ENCODE results near the gene H6PD. TPM values are rescaled to one million over a fixed set of nuclear protein-coding genes. Genes with fewer than 3 reads are reported as not detected.

The H6PD gene
- total and polyA plus RNA-seq, 4 donors: 28.9 to 134 (median 56.8) TPM

DNA sequence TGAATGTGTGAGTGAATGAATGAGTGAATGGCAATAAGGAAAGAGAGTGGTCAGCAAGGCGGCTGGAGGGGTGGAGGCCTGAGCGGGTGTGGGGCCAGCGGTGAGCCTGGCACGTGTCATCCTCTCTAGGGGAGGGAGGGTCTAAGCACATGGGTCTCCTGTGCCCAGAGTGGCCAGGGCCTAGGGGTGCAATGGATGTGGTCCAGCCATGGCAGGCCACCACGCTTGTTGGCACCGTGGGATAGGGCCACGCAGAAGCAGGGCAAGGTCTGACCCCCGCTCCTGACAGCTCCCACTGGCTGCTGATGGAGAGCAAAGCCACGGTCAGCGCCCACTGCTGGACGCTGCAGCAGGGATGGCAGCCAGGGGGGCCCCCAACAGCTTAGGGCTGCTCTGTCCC is 38.6 kb downstream of the H6PD start:
- DNase-seq (ENCODE audit: low spot score): no peak
- no peaks in the 10 kb centered on the region for H3K9me3 ChIP-seq (ENCODE audit: control insufficient read depth in 4 of 4, low read length in 3 of 4)
- no peaks in the 10 kb centered on the region for H3K4me1 ChIP-seq (ENCODE audit: control insufficient read depth in 4 of 4, insufficient read depth in 4 of 4, low read length in 3 of 4)
- H3K9ac ChIP-seq (ENCODE audit: low read depth in 1 of 2, low read length in 2 of 2): no peak overlapping the region
- no peak overlapping the region for H3K4me3 ChIP-seq (ENCODE audit: low read depth in 1 of 3, low read length in 3 of 3)
- H3K36me3 ChIP-seq (ENCODE audit: control insufficient read depth in 4 of 4, insufficient read depth in 3 of 4, low read depth in 1 of 4, low read length in 3 of 4): peaks cover 2 to 24% (median 22%) of the 10 kb centered on the region in 4 donors
- H3K27me3 ChIP-seq (ENCODE audit: control insufficient read depth in 4 of 4, insufficient read depth in 4 of 4, low read length in 3 of 4): no peaks in the 10 kb centered on the region
- no peak overlapping the region for H3K27ac ChIP-seq (ENCODE audit: low read depth in 1 of 2, low read length in 2 of 2)
- TF ChIP-seq, protein P1, sequence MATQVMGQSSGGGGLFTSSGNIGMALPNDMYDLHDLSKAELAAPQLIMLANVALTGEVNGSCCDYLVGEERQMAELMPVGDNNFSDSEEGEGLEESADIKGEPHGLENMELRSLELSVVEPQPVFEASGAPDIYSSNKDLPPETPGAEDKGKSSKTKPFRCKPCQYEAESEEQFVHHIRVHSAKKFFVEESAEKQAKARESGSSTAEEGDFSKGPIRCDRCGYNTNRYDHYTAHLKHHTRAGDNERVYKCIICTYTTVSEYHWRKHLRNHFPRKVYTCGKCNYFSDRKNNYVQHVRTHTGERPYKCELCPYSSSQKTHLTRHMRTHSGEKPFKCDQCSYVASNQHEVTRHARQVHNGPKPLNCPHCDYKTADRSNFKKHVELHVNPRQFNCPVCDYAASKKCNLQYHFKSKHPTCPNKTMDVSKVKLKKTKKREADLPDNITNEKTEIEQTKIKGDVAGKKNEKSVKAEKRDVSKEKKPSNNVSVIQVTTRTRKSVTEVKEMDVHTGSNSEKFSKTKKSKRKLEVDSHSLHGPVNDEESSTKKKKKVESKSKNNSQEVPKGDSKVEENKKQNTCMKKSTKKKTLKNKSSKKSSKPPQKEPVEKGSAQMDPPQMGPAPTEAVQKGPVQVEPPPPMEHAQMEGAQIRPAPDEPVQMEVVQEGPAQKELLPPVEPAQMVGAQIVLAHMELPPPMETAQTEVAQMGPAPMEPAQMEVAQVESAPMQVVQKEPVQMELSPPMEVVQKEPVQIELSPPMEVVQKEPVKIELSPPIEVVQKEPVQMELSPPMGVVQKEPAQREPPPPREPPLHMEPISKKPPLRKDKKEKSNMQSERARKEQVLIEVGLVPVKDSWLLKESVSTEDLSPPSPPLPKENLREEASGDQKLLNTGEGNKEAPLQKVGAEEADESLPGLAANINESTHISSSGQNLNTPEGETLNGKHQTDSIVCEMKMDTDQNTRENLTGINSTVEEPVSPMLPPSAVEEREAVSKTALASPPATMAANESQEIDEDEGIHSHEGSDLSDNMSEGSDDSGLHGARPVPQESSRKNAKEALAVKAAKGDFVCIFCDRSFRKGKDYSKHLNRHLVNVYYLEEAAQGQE (IDR thresholded peaks at IDR 0.05): no peak
- TF ChIP-seq FOXA1 (IDR thresholded peaks at IDR 0.05) (no peak), HNF4A (conservative IDR thresholded peaks at IDR 0.05) (no peak), RAD21 (IDR thresholded peaks at IDR 0.05) (no peak)
- TF ChIP-seq, protein P2, sequence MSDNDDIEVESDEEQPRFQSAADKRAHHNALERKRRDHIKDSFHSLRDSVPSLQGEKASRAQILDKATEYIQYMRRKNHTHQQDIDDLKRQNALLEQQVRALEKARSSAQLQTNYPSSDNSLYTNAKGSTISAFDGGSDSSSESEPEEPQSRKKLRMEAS (IDR thresholded peaks at IDR 0.05): no peak
- TF ChIP-seq, protein P3, sequence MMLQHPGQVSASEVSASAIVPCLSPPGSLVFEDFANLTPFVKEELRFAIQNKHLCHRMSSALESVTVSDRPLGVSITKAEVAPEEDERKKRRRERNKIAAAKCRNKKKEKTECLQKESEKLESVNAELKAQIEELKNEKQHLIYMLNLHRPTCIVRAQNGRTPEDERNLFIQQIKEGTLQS (IDR thresholded peaks at IDR 0.05): no peak
- 81% methylated on average over 11 of the region's 11 CpGs for WGBS

DNA sequence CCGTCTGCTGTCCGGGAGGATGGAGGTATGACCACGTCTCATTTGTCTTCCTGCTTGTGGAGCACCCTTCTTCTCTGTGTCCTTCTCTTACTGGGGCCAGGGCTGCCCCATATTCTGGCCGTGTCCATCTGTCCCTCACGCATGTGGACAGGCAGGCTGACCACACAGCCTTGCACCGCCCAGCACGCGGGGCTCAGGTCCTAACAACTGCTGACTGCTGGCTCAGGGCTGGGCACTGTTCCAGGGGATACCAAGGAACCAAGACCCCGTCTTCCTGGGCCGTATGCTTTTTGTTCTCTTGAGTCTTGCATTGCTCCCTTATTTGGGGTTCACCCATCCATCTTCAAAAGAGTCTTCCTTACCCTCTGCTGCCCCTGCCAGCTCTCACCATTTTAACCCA is 40.6 kb downstream of the H6PD start:
- DNase-seq (ENCODE audit: low spot score): no peak
- 89% methylated on average over 10 of the region's 10 CpGs for WGBS
- H3K27ac ChIP-seq (ENCODE audit: low read depth in 1 of 2, low read length in 2 of 2): no peak overlapping the region
- no peak overlapping the region for H3K9ac ChIP-seq (ENCODE audit: low read depth in 1 of 2, low read length in 2 of 2)
- no peaks in the 10 kb centered on the region for H3K9me3 ChIP-seq (ENCODE audit: control insufficient read depth in 4 of 4, low read length in 3 of 4)
- H3K36me3 ChIP-seq (ENCODE audit: control insufficient read depth in 4 of 4, insufficient read depth in 3 of 4, low read depth in 1 of 4, low read length in 3 of 4): peaks cover 0 to 5% (median 2%) of the 10 kb centered on the region in 4 donors
- H3K27me3 ChIP-seq (ENCODE audit: control insufficient read depth in 4 of 4, insufficient read depth in 4 of 4, low read length in 3 of 4): no peaks in the 10 kb centered on the region
- no peaks in the 10 kb centered on the region for H3K4me1 ChIP-seq (ENCODE audit: control insufficient read depth in 4 of 4, insufficient read depth in 4 of 4, low read length in 3 of 4)
- no peak for TF ChIP-seq JUND (IDR thresholded peaks at IDR 0.05)
- TF ChIP-seq, protein P4, sequence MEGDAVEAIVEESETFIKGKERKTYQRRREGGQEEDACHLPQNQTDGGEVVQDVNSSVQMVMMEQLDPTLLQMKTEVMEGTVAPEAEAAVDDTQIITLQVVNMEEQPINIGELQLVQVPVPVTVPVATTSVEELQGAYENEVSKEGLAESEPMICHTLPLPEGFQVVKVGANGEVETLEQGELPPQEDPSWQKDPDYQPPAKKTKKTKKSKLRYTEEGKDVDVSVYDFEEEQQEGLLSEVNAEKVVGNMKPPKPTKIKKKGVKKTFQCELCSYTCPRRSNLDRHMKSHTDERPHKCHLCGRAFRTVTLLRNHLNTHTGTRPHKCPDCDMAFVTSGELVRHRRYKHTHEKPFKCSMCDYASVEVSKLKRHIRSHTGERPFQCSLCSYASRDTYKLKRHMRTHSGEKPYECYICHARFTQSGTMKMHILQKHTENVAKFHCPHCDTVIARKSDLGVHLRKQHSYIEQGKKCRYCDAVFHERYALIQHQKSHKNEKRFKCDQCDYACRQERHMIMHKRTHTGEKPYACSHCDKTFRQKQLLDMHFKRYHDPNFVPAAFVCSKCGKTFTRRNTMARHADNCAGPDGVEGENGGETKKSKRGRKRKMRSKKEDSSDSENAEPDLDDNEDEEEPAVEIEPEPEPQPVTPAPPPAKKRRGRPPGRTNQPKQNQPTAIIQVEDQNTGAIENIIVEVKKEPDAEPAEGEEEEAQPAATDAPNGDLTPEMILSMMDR (IDR thresholded peaks at IDR 0.05; ENCODE audit: low read depth, low read length, missing input control): no peak
- TF ChIP-seq FOXA2 (IDR thresholded peaks at IDR 0.05): no peak
- no peak for TF ChIP-seq TAF1 (conservative IDR thresholded peaks at IDR 0.05)
- no peak for TF ChIP-seq RXRA (IDR thresholded peaks at IDR 0.05)
- no peak for TF ChIP-seq FOXA1 (IDR thresholded peaks at IDR 0.05)
- TF ChIP-seq, protein P5, sequence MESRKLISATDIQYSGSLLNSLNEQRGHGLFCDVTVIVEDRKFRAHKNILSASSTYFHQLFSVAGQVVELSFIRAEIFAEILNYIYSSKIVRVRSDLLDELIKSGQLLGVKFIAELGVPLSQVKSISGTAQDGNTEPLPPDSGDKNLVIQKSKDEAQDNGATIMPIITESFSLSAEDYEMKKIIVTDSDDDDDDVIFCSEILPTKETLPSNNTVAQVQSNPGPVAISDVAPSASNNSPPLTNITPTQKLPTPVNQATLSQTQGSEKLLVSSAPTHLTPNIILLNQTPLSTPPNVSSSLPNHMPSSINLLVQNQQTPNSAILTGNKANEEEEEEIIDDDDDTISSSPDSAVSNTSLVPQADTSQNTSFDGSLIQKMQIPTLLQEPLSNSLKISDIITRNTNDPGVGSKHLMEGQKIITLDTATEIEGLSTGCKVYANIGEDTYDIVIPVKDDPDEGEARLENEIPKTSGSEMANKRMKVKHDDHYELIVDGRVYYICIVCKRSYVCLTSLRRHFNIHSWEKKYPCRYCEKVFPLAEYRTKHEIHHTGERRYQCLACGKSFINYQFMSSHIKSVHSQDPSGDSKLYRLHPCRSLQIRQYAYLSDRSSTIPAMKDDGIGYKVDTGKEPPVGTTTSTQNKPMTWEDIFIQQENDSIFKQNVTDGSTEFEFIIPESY (IDR thresholded peaks at IDR 0.05): no peak
- no peak for TF ChIP-seq HNF4G (IDR thresholded peaks at IDR 0.05)
- TF ChIP-seq, protein P1 (IDR thresholded peaks at IDR 0.05): no peak
- TF ChIP-seq HNF4A (conservative IDR thresholded peaks at IDR 0.05): no peak
- TF ChIP-seq YY1 (IDR thresholded peaks at IDR 0.05): no peak
- no peak for TF ChIP-seq SP1 (IDR thresholded peaks at IDR 0.05)
- no peak for TF ChIP-seq EGR1 (IDR thresholded peaks at IDR 0.05; ENCODE audit: low read depth in 2 of 2)
- TF ChIP-seq NR2F2 (IDR thresholded peaks at IDR 0.05): no peak
- TF ChIP-seq, protein P2 (IDR thresholded peaks at IDR 0.05): no peak
- TF ChIP-seq, protein P3 (IDR thresholded peaks at IDR 0.05): no peak
- no peak overlapping the region for H3K4me3 ChIP-seq (ENCODE audit: low read depth in 1 of 3, low read length in 3 of 3)

All from liver (tissue), 9 donors.